SKM-1 (cell line): Measurements from ENCODE around the gene CDH11.
A peak's percentile ranks its signal among the peaks of the same experiment; 100 is the strongest.

Source experiments
- DNase-seq: peaks from one replicate; lab custom pipeline; 2025; ENCODE audit not compliant: unreplicated experiment; lab: John Stamatoyannopoulos, UW

Gene CDH11

DNA sequence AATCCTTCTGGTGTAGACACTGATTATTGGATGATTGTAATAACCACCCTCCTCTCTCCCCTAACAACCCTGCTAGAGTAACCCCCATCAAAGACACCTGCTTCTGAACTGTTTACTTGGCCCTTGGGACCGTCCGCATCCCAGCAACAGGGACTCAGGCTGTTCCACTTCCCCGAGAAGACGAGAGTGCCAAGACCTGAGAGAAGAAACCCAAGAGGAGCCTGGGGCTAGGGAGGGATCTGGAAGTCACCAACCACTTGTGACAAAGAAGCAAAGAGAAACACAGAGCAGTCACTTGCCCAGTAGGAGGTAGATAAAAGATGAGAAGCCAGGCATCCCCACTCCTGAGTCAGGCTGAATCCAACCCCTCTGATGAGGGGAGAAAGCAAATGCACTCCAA, 84.3 kb downstream of the CDH11 start:
- DNase-seq: no peak

DNA sequence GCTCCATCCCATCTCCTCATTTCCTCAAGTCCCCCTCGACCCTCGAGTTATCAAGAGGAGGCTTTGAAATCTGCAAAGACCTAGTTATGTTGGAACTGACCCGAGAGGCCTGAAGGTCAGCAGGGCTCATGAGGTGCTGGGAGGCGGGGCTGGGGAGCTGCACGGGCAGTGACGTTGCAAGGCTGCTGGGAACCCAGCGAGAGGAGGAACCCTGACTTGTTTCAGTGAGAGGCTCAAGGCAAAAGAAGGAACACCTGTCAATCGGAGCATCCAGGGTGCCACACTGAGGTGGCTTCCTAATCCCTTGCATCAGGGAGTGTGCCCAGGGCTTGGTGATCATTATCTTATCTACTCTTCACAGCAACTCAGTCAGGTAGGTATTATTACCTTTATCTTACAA, 86.9 kb downstream of the CDH11 start:
- no peak for DNase-seq

DNA sequence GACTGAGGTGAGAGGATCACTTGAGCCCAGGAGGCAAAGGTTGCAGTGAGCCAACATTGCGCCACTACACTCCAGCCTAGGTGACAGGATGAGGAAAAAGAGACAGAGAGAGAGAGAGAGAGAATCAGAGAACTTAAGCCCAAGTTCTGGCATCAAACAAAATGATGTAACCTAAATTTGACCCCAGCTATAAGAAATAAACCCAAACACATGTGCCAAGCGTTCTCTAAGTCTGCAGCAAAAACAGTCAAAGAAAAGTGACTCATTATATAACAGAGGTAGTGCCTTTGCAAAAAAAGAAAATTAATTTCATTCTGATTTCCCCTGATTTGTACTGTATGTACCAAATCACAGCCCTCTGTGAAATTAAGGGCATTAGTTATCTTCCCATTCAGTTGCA, 89.5 kb downstream of the CDH11 start:
- DNase-seq: no peak

DNA sequence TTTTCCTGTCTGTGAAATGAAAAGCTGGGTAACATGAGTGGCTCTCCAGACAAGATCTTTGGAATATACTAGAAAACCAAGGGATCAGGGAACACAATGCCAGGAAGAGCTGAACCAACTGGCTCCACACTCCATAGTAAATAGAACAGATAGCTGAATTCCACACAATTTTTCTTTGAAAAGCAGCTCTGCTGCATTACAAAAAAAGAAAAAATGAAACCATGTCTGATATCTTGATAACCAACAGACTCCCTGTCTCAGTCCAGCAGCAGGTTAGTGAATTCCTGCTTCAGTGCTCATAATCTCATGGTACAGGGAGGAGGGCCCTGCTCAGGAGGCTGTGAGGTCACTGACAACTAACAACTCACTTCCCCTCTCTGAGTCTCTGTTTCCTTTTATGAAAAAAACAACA, 97.1 kb downstream of the CDH11 start:
- no peak for DNase-seq

DNA sequence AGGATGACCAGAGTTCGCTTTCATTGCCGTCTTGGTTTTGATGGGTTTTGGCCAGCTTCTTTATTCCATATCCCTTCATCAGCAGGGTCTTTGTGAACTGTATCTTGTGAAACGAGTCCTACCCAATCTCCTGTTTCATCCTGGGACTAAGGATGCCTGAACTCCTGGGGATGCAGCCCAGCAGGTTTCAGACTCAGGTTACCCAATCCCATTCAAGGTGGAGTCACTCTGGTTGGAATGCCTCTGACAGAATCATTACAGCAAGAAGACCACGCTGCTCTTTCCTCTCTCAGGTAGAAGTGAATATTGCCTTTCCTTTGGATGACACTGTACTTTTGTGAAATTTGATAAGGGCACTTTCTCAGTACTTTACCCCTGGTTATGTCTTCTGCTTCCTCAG, 98.1 kb downstream of the CDH11 start:
- DNase-seq: no peak

DNA sequence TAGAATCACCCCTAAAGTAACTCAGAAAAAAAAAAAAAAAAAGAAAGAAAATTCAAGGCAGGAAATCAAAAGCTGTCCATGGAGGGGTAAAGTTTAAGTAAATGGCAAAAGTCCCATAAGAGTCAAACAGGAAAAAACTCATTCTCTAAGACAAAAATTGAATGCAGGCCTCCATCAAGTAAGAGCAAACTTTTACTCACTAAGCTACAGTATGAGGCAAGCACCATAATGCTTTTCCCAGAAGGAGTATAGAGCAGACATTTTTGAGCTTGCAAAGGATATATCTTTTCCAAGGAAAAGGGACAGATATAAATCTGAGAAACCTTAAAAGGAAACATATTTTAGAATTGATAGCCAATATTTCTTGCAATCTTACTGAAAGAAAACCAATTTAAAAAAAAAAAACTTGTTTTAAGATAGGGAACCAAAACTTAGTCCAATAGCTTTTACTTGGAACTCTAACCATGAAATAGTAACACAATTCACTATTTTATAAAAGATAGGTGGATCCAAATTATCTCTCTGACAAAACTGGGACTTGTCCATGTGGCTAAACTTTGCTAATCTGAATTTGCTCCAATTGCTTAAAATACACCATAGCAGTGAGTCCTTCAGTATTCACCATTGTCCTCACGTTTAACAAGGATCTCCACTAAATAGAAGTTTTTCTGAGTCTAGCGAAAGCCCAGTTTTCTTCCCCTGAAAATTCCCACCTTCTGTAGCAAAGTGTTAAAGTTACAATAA, 99.8 kb downstream of the CDH11 start:
- no peak for DNase-seq

DNA sequence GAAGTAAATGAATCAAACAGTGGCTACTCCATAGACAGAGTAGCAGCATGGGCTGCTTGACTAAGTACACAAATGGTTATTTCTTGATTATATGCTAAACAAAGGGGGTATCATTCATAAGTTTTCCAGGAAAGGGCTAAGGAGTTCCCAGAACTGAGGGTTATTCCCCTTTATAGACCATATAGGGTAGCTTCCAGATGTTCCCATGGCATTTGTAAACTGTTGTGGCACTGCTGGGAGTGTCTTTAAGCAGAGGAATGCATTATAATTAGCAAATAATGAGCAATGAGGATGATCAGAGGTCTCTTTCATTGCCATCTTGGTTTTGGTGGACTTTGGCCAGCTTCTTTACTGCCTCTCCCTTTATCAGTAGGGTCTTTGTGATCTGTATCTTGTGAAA, 105.1 kb downstream of the CDH11 start:
- DNase-seq: no peak

DNA sequence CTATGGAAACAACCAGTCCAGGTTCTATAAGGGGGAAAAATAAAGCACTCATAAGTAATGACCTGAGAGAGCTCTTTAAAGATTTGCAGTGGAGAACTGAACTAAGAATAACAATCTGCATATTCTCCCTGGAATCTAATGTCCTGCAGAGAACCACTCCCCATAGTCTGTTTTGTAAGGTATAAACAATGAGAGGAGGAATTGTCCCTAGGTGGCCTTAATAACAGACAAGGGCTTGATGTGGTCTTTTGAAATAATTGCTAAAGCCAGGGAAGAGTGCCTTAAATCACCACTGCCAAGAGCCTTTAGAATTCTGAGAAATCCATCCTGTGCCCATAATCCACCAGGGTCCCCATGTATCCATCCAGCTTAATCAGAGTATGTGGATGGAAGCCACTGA, 106.3 kb downstream of the CDH11 start:
- DNase-seq: no peak

DNA sequence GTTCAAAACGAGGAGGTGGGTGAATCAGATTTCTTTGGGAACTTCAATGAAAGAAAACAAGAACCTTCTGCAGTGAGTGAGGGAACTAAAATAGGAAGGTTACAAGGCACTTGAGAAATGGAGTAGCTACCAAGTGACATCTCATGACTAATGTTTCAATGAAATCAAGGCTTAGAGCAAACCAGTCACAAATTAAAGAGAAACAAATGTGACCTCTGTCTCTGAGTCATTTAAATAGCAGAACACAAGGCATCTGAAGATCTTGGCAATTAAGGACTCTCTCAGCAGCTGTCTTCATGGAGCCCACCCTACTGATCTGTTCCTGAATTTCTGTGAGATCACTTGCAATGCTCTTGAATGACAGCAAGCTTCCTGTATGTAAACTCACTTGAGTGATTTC, 109.5 kb downstream of the CDH11 start:
- DNase-seq: no peak

DNA sequence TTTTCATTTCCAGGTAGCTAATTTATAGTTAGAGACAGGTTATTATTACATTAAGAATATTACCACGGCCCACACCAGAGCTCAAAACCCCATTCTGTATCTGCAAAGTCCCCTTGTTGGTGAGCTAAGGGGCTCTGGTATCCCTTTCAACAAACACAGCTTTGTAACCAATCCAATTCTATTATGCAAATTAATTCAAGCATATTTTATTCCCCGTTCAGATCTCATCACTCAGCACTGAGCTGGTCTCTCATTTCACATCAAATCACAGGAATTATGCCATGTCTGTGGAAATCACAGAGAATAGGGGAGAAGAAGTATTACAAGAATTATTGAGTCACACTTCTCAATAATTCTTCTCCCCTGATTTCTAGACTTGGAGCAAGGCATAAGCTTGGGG, 111.7 kb downstream of the CDH11 start:
- no peak for DNase-seq

DNA sequence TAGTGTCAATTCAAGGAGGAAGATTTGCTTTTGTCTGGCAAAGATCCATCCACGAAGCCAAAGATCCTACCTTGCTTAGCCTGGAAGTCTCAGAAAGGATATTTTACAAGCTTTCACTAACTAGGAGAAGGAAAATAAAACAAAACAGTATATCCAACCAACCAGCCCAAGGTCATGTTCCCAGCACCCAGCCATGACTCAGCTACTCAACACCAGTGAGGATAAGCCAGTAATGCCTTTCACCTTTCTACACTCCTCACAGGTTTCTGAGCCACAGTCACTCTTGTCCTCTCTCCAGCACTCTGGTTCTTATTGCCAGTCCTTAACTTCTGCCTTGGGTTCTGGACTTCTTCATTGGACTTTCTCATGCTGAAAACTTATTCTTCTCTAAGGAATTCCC, 116.2 kb downstream of the CDH11 start:
- DNase-seq: no peak

DNA sequence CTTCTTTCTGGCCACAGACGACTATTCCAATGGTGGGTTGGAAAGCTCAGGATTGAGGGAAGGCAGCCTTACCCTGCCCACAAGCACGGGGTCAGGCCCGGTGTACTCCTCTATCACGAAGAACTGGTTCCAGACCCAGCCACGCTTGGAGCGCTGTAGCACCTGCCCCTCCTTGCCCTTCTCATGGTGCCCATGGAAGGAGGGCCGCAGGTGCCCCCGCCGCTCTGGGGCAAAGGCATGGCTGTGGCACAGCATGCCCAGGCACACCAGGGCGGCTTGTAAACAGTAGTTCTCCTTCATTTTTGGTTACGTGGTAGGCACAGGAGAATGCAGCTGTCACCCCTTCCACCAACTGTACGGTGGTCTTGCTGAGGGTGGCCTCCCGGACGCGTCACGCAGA, 117.3 kb downstream of the CDH11 start:
- no peak for DNase-seq

DNA sequence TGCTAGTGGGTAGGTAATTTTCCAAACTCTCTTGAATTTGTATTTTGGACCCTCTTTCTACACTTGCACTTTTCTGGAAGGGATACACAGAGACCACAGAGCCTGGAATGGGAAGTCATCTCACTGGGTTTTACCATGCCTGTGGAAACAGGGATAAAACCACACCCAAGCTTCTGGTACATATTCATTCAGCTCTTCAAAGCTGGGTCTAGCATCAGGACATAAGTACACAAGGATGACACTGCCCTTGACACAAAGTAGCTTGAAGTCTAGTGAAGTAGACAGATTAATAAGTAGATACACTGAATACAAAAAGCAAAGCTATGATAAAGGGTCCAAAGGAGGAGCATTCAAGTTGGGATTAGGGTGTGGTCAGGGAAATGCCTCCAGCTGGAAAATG, 118.2 kb downstream of the CDH11 start:
- no peak for DNase-seq

DNA sequence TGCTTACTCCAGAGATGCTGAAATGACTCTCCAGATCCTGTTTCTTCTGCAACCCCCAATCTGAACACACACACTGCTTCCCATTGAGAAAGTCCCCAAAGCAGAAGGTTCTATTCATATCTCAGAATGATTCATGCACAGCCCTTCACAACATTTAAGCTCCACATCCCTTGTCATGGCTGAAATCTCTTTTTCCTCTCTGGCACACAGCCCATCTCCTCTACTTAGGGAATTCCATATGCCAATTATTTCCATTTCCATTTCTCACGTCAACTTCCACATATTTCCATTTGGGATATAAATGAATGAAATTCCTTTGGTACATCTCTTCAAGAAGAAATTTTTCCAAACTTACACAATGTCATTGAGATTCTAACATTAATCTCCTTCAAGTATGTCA, 119.6 kb downstream of the CDH11 start:
- no peak for DNase-seq

DNA sequence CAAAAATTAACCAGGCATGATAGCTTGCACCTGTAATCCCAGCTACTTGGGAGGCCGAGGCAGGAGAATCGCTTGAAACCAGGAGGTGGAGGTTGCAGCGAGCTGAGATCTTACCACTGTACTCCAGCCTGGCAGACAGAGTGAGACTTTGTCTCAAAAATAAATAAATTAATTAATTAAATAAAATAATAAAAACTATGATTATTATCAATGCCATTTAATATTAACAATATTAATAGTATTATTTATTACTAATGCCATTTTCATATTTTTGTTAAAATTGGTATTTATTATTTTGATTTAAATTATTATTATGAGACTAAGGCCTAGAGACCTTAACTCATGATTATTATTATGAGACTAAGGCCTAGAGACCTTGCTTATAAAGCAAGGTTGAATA, 121.2 kb downstream of the CDH11 start:
- no peak for DNase-seq

DNA sequence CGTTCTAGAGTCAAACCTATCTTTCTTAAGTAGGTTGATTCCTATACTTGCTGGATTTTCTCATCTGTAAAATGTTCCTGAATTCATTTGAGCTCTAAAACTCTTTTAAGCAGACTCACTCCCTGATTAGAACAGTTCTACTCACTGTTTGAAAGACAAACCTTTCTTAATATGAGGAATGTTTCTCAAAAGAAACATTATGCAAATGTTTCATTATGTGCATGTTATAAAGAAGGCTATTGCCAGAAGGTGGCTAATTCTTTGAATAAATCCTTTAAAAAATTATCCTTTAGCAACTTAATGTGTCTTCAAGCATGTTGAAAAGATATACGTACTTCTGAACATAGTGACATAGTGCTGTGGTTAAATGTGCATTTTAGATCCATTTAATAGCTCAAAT, 124.1 kb downstream of the CDH11 start:
- DNase-seq: no peak

DNA sequence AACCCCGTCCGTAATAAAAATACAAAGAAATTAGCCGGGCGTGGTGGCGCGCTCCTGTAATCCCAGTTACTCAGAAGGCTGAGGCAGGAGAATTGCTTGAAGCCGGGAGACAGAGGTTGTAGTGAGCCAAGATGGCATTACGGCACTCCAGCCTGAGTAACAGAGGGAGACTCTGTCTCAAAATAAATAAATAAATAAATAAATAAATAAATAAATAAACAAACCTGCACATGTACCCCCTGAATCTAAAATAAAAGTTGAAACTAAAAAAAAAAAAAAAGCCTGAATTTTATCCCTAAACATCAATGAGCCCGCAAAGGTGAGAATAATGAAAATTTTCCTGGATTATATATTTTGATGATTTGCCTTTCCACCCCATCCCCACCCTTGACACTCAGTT, 124.7 kb downstream of the CDH11 start:
- no peak for DNase-seq

DNA sequence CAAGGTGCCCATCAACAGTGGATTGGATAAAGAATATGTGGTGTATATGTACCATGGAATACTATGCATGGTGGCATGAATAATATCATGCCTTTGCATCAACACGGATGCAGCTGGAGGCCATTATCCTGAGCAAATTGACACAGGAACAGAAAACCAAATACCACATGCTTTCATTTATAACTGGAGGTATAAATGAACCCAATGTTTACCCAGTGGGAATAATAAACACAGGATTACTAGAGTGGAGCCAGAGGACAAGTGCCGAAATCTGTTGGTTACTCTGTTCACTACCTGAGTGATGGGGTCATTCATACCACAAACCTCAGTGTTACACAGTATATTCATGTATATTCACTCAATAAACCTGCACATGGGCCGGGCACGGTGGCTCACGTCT, 125.2 kb downstream of the CDH11 start:
- DNase-seq: no peak

DNA sequence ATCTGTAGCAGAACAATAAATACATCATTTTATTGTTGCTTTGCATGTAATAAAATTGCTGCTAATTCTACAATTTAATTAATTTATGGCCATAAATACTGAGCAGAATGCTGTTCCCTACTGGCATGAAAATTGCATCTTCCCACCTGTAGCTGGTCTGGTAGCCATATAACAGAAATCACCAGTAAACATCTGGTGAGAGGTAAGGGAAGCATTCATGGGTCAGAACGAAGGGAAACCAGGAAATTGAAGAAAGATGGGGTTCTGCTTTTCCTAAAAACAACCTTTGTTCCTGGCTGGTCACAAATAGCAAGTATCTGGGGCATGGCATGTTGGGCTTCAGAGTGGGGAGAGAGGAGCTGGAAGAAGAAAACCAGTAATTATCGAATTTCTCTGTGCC, 128.4 kb downstream of the CDH11 start:
- no peak for DNase-seq

DNA sequence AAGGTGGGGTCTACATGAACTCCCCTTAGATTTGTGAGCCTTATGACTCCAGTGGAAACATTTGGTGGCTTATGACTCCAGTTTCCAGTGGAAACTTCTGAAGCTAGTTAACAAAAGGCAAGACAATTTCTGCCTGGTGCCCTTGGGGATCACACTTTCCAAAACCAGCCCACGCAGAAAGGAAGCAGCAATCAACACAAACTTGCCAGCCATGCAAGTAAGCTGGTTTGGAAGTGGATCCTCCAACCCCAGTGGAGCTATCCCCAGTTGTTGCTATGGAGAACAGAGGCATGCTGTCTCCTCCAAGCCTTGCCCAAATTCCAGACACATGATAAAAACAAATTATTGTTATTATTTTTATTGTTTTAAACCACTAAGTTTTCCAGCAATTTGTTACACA, 130.9 kb downstream of the CDH11 start:
- DNase-seq: no peak

DNA sequence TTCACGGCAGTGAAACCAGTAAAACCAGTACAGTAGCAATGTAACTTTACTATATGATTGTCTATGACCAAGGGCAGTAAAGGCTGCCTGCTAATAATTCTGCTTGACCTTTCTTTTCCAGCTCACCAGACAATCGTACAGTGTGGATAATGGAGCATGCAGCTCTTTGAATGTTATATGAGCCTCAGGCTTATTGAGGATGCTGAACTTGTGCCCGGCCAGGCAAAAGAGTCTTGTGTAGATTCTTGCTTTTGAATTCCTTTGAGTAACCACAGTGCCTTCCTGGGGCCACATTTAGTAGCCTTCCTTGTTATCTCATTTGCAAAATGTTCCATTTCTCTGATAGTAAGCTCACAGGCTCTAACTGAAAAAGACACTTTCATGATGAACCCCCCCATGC, 131.8 kb downstream of the CDH11 start:
- DNase-seq: no peak

DNA sequence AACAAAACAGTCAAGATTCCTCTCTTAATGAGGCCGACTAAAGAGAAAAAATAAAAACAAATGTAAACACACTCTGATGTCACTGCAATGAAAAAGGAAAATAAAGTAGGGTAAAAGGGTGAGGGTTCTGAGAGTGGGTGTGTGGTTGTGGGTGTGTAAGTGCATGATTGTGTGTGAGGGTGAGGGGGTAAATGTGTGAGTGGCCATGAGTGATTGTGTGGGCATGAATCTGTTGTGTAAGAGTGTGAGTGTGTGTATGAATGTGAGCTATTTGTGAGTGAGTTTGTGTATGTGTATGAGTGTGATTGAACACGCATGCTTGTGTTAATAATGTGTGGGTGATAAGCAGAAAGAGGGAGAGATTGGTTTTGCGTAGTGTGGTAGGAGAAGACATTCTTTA, 132.8 kb downstream of the CDH11 start:
- no peak for DNase-seq

DNA sequence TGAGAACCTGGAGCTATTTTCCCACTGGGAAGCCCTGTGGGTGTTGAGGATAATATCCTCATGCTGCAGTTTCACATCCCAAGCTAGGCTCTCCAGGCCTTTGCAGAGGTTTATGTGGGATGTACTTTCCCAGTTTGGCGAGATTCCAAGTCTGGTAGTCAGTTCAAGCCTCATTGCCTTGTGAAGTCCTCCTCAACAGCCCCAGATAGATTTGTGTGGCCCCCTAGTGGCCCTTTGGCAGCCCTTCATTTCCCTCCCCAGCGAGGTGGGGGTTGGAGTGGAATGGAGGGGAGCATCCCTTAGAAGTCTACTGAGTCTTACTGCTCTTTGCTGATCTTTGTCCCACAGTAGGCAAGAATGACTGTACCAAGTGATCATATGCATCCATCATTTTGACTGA, 137.9 kb downstream of the CDH11 start:
- DNase-seq: peak; percentile 4

DNA sequence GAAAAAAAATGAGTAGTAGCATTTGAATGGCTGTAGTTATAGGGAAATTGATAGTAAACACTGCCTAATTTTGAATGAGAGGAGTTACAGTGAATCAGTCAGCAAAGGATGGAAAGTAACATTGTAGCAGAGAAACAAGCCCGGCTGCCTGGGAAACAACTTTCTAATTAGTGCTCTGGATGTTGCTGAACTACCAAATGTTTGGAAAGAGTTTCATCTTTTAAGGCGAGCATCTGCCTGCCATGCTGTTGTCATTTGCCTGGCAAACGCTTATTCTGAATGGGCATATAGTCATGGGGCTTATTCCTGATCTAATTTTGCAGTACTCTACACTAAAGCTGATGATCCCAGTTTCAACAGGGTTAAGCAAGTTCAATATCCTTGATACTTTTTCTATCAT, 138.6 kb downstream of the CDH11 start:
- DNase-seq: no peak
